Esophagus squamous epithelium (tissue), 4 donors: Measurements from ENCODE around the gene TLE1.

Experiments
- CTCF ChIP-seq, 6 experiments: fragments of 450-650 bp in 4 of 6; fragments of 200-600 bp in 2 of 6; sonication (generic) in 2 of 6; IDR thresholded peaks; one replicate each; pipeline ENCODE4 v1.5.1; 2016 to 2019; ENCODE audit warnings: antibody characterized with exemption in 6 of 6, mild to moderate bottlenecking in 4 of 6, moderate library complexity in 4 of 6
- POLR2A ChIP-seq, 4 donors: fragments of 450-650 bp; IDR thresholded peaks; one replicate each; pipeline ENCODE4 v1.6.1; 2017; ENCODE audit warnings: antibody characterized with exemption in 4 of 4, mild to moderate bottlenecking in 4 of 4, moderate library complexity in 3 of 4

DNA sequence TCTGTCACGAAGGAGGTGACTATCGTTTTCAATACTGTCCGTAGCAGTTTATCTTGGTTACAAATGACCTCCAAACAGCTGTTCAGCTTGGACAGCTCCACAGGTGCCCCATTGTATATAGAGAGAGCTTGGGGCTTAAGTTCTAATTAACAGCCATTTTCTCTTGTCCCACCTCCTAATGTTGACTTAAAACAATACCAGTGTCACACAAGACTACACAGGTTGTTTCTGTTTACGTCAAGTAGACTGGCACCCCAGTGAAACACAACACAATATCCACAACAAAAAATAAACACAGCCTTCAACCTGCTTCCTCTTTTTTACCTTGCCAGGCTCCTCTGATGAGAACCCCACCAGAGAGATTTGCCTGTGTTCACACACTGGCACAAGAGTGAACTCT, 39.8 kb upstream of the TLE1 start:
- no peak for TF ChIP-seq CTCF (IDR thresholded peaks at IDR 0.05)
- no peak for TF ChIP-seq POLR2A (IDR thresholded peaks at IDR 0.05)
